ENCODE measurements around the gene GULP1.

GULP1 gene

GRCh38 chr2:188623995-188624643 is 332.4 kb downstream of the GULP1 start (continued):
- TF ChIP-seq ZNF518A (tag by site-specific recombination; conservative IDR thresholded peaks at IDR 0.05; ENCODE audit: low read depth), result no peak
- no peak for TF ChIP-seq ZNF544 (tag by site-specific recombination; IDR thresholded peaks at IDR 0.05)
- no peak; the same call in 1 of the 2 replicates for TF ChIP-seq ZNF501 (tag by site-specific recombination; IDR thresholded peaks at IDR 0.05)
- no peak for TF ChIP-seq ZNF184 (tag by site-specific recombination; IDR thresholded peaks at IDR 0.05)
- TF ChIP-seq, protein P1, sequence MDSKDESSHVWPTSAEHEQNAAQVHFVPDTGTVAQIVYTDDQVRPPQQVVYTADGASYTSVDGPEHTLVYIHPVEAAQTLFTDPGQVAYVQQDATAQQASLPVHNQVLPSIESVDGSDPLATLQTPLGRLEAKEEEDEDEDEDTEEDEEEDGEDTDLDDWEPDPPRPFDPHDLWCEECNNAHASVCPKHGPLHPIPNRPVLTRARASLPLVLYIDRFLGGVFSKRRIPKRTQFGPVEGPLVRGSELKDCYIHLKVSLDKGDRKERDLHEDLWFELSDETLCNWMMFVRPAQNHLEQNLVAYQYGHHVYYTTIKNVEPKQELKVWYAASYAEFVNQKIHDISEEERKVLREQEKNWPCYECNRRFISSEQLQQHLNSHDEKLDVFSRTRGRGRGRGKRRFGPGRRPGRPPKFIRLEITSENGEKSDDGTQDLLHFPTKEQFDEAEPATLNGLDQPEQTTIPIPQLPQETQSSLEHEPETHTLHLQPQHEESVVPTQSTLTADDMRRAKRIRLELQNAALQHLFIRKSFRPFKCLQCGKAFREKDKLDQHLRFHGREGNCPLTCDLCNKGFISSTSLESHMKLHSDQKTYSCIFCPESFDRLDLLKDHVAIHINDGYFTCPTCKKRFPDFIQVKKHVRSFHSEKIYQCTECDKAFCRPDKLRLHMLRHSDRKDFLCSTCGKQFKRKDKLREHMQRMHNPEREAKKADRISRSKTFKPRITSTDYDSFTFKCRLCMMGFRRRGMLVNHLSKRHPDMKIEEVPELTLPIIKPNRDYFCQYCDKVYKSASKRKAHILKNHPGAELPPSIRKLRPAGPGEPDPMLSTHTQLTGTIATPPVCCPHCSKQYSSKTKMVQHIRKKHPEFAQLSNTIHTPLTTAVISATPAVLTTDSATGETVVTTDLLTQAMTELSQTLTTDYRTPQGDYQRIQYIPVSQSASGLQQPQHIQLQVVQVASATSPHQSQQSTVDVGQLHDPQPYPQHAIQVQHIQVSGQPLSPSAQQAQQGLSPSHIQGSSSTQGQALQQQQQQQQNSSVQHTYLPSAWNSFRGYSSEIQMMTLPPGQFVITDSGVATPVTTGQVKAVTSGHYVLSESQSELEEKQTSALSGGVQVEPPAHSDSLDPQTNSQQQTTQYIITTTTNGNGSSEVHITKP (tag by site-specific recombination; IDR thresholded peaks at IDR 0.05), result peak; percentile 50
- TF ChIP-seq ZNF114 (tag by site-specific recombination; IDR thresholded peaks at IDR 0.05), result no peak
- no peak for TF ChIP-seq ZNF621 (tag by site-specific recombination; IDR thresholded peaks at IDR 0.05)
- peak; percentile 53; the same call in 1 of the 2 replicates for TF ChIP-seq ZSCAN30 (tag by site-specific recombination; IDR thresholded peaks at IDR 0.05)
- no peak for TF ChIP-seq SCRT2 (tag by site-specific recombination; IDR thresholded peaks at IDR 0.05)
- no peak for TF ChIP-seq HOXD13 (CRISPR knock-in tag; IDR thresholded peaks at IDR 0.05; ENCODE audit: borderline replicate concordance)
- no peak for TF ChIP-seq KLF1 (tag by site-specific recombination; IDR thresholded peaks at IDR 0.05)
- no peak for TF ChIP-seq ZNF292 (tag by site-specific recombination; IDR thresholded peaks at IDR 0.05; ENCODE audit: borderline replicate concordance, low read depth)
- TF ChIP-seq ZNF768 (tag by site-specific recombination; IDR thresholded peaks at IDR 0.05), result no peak
- TF ChIP-seq, protein P2, sequence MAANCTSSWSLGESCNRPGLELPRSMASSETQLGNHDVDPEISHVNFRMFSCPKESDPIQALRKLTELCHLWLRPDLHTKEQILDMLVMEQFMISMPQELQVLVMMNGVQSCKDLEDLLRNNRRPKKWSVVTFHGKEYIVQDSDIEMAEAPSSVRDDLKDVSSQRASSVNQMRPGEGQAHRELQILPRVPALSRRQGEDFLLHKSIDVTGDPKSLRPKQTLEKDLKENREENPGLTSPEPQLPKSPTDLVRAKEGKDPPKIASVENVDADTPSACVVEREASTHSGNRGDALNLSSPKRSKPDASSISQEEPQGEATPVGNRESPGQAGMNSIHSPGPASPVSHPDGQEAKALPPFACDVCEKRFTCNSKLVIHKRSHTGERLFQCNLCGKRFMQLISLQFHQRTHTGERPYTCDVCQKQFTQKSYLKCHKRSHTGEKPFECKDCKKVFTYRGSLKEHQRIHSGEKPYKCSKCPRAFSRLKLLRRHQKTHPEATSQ (tag by site-specific recombination; IDR thresholded peaks at IDR 0.05), result no peak
- peak; percentile 26; the same call in 1 of the 2 replicates for TF ChIP-seq OSR2 (tag by site-specific recombination; IDR thresholded peaks at IDR 0.05)
- no peak for TF ChIP-seq ZNF19 (tag by site-specific recombination; IDR thresholded peaks at IDR 0.05; ENCODE audit: low read depth)
- TF ChIP-seq EGR2 (tag by site-specific recombination; IDR thresholded peaks at IDR 0.05; ENCODE audit: low read depth), result no peak
- TF ChIP-seq ZBTB7A (tag by site-specific recombination; IDR thresholded peaks at IDR 0.05; ENCODE audit: low read depth), result no peak
- no peak for TF ChIP-seq ZNF529 (tag by site-specific recombination; IDR thresholded peaks at IDR 0.05; ENCODE audit: insufficient replicate concordance)
- TF ChIP-seq ZNF664 (tag by site-specific recombination; IDR thresholded peaks at IDR 0.05), result no peak
- TF ChIP-seq ZNF48 (tag by site-specific recombination; IDR thresholded peaks at IDR 0.05), result no peak
- no peak for TF ChIP-seq INSM2 (tag by site-specific recombination; IDR thresholded peaks at IDR 0.05)
- TF ChIP-seq ZBTB17 (tag by site-specific recombination; IDR thresholded peaks at IDR 0.05), result peak; percentile 65; the same call in 1 of the 2 replicates
- TF ChIP-seq, protein P3, sequence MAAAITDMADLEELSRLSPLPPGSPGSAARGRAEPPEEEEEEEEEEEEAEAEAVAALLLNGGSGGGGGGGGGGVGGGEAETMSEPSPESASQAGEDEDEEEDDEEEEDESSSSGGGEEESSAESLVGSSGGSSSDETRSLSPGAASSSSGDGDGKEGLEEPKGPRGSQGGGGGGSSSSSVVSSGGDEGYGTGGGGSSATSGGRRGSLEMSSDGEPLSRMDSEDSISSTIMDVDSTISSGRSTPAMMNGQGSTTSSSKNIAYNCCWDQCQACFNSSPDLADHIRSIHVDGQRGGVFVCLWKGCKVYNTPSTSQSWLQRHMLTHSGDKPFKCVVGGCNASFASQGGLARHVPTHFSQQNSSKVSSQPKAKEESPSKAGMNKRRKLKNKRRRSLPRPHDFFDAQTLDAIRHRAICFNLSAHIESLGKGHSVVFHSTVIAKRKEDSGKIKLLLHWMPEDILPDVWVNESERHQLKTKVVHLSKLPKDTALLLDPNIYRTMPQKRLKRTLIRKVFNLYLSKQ (tag by site-specific recombination; IDR thresholded peaks at IDR 0.05; ENCODE audit: borderline replicate concordance), result no peak
- TF ChIP-seq ZNF776 (tag by site-specific recombination; IDR thresholded peaks at IDR 0.05; ENCODE audit: borderline replicate concordance), result no peak

Data from HEK293 (cell line).